Vagina (tissue), 2 donors: ENCODE data around the gene CD164L2. TPM values are rescaled to one million over a fixed set of nuclear protein-coding genes. Genes with fewer than 3 reads are reported as not detected.
"Not testable (repeated sequence)": the region's sequence is repeated elsewhere in the genome, so short reads cannot be mapped to it uniquely, and the experiment has no call there.

Experiments
- DNase-seq, 2 donors: peaks; one replicate each; pipeline ENCODE4 v3.0.0-alpha.2; 2017; ENCODE audit errors: extremely low spot score in 2 of 2
- H3K27ac ChIP-seq: fragments of 200-600 bp; sonication (generic); one replicate; pipeline ENCODE4 v1.5.1; 2019
- H3K27me3 ChIP-seq: fragments of 200-600 bp; sonication (generic); one replicate; pipeline ENCODE4 v1.5.1; 2019
- H3K36me3 ChIP-seq, 2 donors: fragments of 200-600 bp; sonication (generic); one replicate each; pipeline ENCODE4 v1.5.1; 2017 to 2019
- H3K4me1 ChIP-seq: fragments of 200-600 bp; sonication (generic); one replicate; pipeline ENCODE4 v1.5.1; 2019
- H3K4me3 ChIP-seq, 2 donors: fragments of 200-600 bp; sonication (generic); 1 replicate in 1 of 2; 2 replicates in 1 of 2; pipeline ENCODE4 v1.5.1; 2016 to 2019
- H3K9me3 ChIP-seq: fragments of 200-600 bp; sonication (generic); one replicate; pipeline ENCODE4 v1.5.1; 2019
- POLR2A ChIP-seq, 2 donors: fragments of 450-650 bp; IDR thresholded peaks; one replicate each; pipeline ENCODE4 v1.6.1; 2017; ENCODE audit warnings: antibody characterized with exemption in 2 of 2, mild to moderate bottlenecking in 2 of 2, moderate library complexity in 2 of 2
- POLR2AphosphoS5 ChIP-seq, 2 donors: sonication (generic); formaldehyde crosslinking; IDR thresholded peaks; one replicate each; pipeline ENCODE4 v1.9.0; 2017; ENCODE audit warnings: antibody characterized with exemption in 2 of 2, mild to moderate bottlenecking in 2 of 2, low read depth in 1 of 2; ENCODE audit not compliant: insufficient read depth in 1 of 2
- intact Hi-C: fragments of 100-400 bp; cut with DNase I; formaldehyde crosslinking; loops from one replicate; pipeline ENCODE4 v1.15.1; 2023
- total RNA-seq: library from RNA; depleted of rRNA; stranded (reverse); fragments of >200 nt; gene quantifications from one replicate; pipeline ENCODE4 v1.2.3, GENCODE V29; 2016
- TF ChIP-seq, protein P1 (sequence below), 3 experiments: fragments of 450-650 bp in 2 of 3; fragments of 200-600 bp in 1 of 3; sonication (generic) in 1 of 3; IDR thresholded peaks; one replicate each; pipeline ENCODE4 v1.5.1; 2017 to 2019; ENCODE audit warnings: antibody characterized with exemption in 3 of 3, mild to moderate bottlenecking in 2 of 3, moderate library complexity in 2 of 3

Gene CD164L2
- total RNA-seq, result 7.6 TPM

DNA sequence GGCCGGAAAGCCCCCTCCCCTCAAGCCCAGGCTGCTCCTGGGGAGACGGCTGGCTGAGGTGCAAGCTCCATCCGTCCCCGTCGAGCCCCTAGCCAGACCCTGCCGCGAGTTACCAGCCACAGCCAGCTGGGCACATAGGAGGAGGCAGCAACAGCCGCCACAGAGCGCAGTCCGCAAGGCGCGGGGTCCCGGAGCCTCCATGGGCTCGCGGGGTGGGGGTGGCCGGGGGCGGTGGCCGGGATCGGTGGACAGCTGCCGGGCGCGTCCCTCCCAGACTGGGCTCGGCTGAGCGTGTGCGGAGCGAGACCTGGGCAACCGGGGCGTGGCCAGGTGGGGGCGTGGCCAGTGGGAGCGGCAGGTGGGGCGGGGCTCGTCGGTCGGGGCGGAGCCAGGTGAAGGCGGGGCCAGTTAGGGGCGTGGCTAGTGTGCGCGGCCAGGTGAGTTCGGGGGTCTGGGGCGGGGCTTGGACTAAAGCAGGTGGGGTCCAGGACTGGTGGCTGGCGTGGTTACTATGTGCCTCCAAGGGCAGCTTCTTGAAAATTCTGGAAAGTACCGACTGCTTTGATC, at the start of gene CD164L2:
CD164L2 (minus strand) TSS at position 295 of the 567 bp plus-strand sequence; CDS start at position 201, 94 bp downstream.
- intact Hi-C loops, result no loop called here
- Histone ChIP-seq H3K4me1 (peaks cover 54% of the 10 kb centered on the region), H3K27ac (peak within 1 kb of the TSS; percentile 23), H3K4me3 (peak within 1 kb of the TSS in 1 of 2 donors; percentile 46), H3K9me3 (no peaks in the 10 kb centered on the region), H3K27me3 (no peaks in the 10 kb centered on the region), H3K36me3 (no peaks in the 10 kb centered on the region)
- TF ChIP-seq POLR2AphosphoS5 (IDR thresholded peaks at IDR 0.05; ENCODE audit: insufficient read depth in 1 of 2, low read depth in 1 of 2), result peak in 1 of 2 donors; percentile 37
- TF ChIP-seq, protein P1, sequence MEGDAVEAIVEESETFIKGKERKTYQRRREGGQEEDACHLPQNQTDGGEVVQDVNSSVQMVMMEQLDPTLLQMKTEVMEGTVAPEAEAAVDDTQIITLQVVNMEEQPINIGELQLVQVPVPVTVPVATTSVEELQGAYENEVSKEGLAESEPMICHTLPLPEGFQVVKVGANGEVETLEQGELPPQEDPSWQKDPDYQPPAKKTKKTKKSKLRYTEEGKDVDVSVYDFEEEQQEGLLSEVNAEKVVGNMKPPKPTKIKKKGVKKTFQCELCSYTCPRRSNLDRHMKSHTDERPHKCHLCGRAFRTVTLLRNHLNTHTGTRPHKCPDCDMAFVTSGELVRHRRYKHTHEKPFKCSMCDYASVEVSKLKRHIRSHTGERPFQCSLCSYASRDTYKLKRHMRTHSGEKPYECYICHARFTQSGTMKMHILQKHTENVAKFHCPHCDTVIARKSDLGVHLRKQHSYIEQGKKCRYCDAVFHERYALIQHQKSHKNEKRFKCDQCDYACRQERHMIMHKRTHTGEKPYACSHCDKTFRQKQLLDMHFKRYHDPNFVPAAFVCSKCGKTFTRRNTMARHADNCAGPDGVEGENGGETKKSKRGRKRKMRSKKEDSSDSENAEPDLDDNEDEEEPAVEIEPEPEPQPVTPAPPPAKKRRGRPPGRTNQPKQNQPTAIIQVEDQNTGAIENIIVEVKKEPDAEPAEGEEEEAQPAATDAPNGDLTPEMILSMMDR (IDR thresholded peaks at IDR 0.05), result no peak
- DNase-seq, result no peak

DNA sequence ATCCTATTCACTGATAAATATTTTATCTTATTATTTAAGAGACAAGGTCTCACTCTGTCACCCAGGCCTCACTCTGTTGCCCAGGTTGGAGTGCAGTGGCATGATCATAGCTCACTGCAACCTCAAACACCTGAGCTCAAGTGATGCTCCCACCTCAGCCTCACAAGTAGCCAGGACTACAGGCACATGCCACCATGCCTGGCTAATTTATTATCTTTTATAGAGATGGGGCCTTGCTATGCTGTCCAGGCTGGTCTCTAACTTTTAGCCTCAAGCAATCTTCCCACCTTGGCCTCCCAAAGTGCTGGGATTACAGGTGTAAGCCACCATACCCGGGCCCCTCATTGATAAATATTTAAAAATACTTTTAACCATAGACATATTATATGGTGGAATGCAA, 49.6 kb upstream of the CD164L2 start:
- H3K9me3 ChIP-seq, intact Hi-C loops, H3K27me3 ChIP-seq, H3K36me3 ChIP-seq, H3K27ac ChIP-seq, H3K4me3 ChIP-seq, DNase-seq: not testable (repeated sequence)
- H3K4me1 ChIP-seq, result peaks cover 93% of the 10 kb centered on the region

DNA sequence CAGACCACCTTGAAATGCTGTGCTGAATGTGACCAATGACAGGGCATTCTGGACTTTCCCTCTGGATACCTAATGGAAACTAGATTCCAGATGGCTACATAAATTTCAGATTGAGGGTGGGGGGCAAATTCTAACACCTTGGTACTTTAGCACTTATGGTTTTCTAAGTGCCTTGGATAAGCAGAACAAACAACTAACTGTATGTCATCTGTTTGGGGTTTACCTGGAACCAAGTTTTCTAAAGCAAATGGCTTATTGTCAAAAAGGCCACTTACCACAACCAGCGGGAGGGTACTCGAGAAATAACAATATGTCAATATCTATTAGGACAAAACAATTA, 48.4 kb upstream of the CD164L2 start:
- TF ChIP-seq POLR2AphosphoS5 (IDR thresholded peaks at IDR 0.05; ENCODE audit: insufficient read depth in 1 of 2, low read depth in 1 of 2), result no peak
- TF ChIP-seq POLR2A (IDR thresholded peaks at IDR 0.05), result no peak
- TF ChIP-seq, protein P1 (IDR thresholded peaks at IDR 0.05), result no peak
- no peak for DNase-seq
- Histone ChIP-seq H3K27ac (peak overlapping the region; percentile 69), H3K4me3 (no peak overlapping the region), H3K27me3 (no peaks in the 10 kb centered on the region), H3K36me3 (peaks cover 0 to 12% of the 10 kb centered on the region in 2 donors), H3K9me3 (no peaks in the 10 kb centered on the region), H3K4me1 (peaks cover 94% of the 10 kb centered on the region)
- intact Hi-C loops, result no loop called here

DNA sequence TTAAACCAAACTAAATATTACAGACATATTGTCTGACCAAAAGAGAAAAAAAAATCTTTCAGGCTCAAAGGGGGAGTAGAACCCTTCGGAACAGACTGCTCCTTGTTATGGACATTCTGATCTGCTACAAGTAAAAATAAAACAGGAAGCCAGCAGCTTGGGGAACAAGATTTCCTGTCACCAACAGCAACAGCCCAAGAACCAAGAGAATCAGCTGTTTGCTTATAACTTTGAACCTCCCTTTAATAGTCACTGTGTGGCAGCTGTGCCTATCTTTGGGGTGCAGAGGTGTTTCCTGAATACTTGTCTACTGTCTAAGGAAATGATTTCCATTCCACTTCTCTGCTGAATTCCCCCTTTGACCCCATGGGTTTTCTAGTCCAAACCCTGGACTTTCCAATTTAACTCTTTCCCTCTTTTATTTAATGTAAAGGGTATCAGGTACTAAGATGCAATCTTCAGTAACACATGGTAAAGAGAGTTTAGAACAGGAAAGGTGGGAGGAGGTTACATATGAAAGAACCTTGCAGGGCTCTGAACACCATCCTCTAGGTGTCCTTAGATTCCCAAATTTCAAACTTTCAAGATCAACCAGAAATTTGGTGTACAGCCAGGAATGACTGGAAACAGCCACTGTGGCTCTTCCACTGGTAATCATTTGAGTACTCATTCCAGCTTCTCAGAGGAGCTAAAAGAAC, 47.9 kb upstream of the CD164L2 start:
- Histone ChIP-seq H3K27ac (peak overlapping the region; percentile 69), H3K4me1 (peaks cover 93% of the 10 kb centered on the region), H3K27me3 (no peaks in the 10 kb centered on the region), H3K36me3 (peaks cover 0 to 12% of the 10 kb centered on the region in 2 donors), H3K9me3 (no peaks in the 10 kb centered on the region), H3K4me3 (no peak overlapping the region)
- intact Hi-C loops, result no loop called here
- DNase-seq, result no peak
- peak in 1 of 2 donors; percentile 60 for TF ChIP-seq POLR2AphosphoS5 (IDR thresholded peaks at IDR 0.05; ENCODE audit: insufficient read depth in 1 of 2, low read depth in 1 of 2)
- TF ChIP-seq, protein P1 (IDR thresholded peaks at IDR 0.05), result no peak

DNA sequence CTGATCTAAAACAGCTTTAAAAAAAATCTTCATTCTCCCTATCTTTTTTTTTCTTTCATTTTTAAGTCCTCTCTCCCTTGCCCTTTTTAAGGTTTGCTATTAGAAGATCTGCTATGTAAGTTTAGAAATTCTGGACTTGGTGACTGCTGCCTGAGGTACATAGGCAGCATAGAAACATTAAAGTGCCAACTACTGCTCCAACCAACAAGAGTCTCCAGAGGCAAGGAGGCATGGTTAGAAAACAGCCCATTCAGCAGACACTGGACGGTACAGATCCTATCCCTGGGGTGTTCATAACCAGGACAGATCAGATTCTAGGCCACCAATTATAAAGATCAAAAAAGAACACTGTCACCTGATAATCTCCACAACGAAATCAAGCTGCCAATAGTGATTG, 45.9 kb upstream of the CD164L2 start:
- H3K4me3 ChIP-seq, result no peak overlapping the region
- no peak for DNase-seq
- intact Hi-C loops, result no loop called here
- TF ChIP-seq POLR2AphosphoS5 (IDR thresholded peaks at IDR 0.05; ENCODE audit: insufficient read depth in 1 of 2, low read depth in 1 of 2) (no peak), POLR2A (IDR thresholded peaks at IDR 0.05) (no peak)
- TF ChIP-seq, protein P1 (IDR thresholded peaks at IDR 0.05), result no peak
- peak overlapping the region; percentile 69 for H3K27ac ChIP-seq
- H3K9me3 ChIP-seq, result no peaks in the 10 kb centered on the region
- H3K4me1 ChIP-seq, result peaks cover 83% of the 10 kb centered on the region
- peaks cover 0 to 17% of the 10 kb centered on the region in 2 donors for H3K36me3 ChIP-seq
- H3K27me3 ChIP-seq, result no peaks in the 10 kb centered on the region
